Sciatic nerve (tissue), 2 donors: ENCODE data around the gene CBX2. TPM values are rescaled to one million over a fixed set of nuclear protein-coding genes. Genes with fewer than 3 reads are reported as not detected.

ENCODE experiments used
- ATAC-seq: fragments of 200-7000 bp; cut with Tn5 transposase; one replicate; pipeline ENCODE4 v1.9.1; 2020; ENCODE audit warnings: mild to moderate bottlenecking, moderate library complexity
- DNase-seq: peaks from one replicate; pipeline ENCODE4 v3.0.0-alpha.2; 2020; ENCODE audit warnings: low spot score
- intact Hi-C: fragments of 100-400 bp; cut with DNase I; formaldehyde crosslinking; loops from one replicate; pipeline ENCODE4 v1.14.2; 2022
- total RNA-seq: library from RNA; stranded (reverse); fragmentation: NEBNext Ultra II Directional; extraction: Animal tissue kit (Norgen Biotek cat#: 25700); gene quantifications from one replicate; pipeline ENCODE4 v1.2.1, GENCODE V29; 2021
- donor health status: DM: no; HTN: no; CAD: no.
- donor health status: DM: no; HTN: no; CAD: no.

CBX2 gene
- total RNA-seq, 1 donor from 2014 or later = 4.7 TPM

DNA sequence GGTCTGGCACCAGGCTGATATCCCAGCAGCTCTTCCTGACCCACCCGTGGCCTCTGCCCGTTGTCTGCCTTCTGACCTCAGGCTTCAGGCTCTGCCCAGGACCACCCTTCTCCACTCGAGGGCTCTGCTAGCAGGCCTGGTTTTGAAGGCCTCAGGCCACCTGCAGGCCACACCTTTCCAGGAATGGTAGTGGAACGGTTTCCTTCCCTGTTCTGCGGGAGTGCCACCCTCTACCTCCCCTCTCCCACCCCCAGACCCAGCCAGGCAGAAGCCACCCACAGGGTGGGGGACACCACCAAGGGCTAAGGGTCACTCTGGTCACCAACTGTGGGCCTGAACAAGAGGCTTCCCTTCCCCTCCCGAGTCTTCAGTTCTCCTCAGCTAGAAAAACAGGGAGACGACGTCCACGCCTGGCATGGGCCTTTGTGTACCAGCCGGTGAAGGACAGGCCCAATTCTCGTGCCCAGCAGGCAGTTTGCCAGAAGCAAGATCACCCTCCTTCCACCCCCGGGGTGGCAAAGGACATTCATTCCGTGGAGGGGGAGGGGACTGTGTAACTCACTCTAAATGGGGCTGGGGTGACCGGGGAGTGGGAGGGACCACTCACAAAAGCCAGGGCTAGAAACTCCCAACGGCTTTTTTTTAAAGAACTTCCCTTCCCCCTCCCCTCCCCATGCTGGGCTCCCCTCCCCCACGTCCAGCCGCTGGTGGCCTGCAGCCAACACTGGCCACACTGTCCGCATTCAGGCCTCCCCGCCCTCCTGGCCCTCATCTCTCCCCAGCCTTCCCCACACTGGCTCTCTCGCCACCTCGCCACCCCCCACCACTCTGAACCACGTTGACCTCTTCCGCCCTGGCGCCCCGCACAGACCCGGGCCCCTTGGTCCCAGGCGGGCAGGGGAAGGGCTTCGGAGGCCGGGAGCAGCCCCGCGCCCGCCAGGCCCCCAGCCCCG, 53.6 kb downstream of the CBX2 start:
- ATAC-seq = peak; percentile 82
- intact Hi-C loops = no loop called here
- peak; percentile 91 for DNase-seq

- ATAC-seq = peak; percentile 4
- intact Hi-C loops = no loop called here
- DNase-seq = no peak
Measured at GRCh38 chr17:79832218-79833109, 54.5 kb downstream of the CBX2 start.

GRCh38 chr17:79833110-79833450, 55.1 kb downstream of the CBX2 start:
- ATAC-seq = no peak
- intact Hi-C loops = no loop called here

GRCh38 chr17:79833744-79834564, 56.0 kb downstream of the CBX2 start:
- intact Hi-C loops = no loop called here
- ATAC-seq = no peak

More at GRCh38 chr17:79833110-79833450, 55.1 kb downstream of the CBX2 start:
- DNase-seq = no peak

GRCh38 chr17:79834565-79835469, 56.9 kb downstream of the CBX2 start:
- intact Hi-C loops = no loop called here
- DNase-seq (no peak), ATAC-seq (no peak)

More at GRCh38 chr17:79833744-79834564, 56.0 kb downstream of the CBX2 start:
- DNase-seq = no peak

GRCh38 chr17:79835470-79835899, 57.5 kb downstream of the CBX2 start:
- ATAC-seq (no peak), DNase-seq (no peak)
- intact Hi-C loops = no loop called here

GRCh38 chr17:79835953-79836509, 58.1 kb downstream of the CBX2 start:
- DNase-seq (no peak), ATAC-seq (no peak)
- intact Hi-C loops = no loop called here

DNA sequence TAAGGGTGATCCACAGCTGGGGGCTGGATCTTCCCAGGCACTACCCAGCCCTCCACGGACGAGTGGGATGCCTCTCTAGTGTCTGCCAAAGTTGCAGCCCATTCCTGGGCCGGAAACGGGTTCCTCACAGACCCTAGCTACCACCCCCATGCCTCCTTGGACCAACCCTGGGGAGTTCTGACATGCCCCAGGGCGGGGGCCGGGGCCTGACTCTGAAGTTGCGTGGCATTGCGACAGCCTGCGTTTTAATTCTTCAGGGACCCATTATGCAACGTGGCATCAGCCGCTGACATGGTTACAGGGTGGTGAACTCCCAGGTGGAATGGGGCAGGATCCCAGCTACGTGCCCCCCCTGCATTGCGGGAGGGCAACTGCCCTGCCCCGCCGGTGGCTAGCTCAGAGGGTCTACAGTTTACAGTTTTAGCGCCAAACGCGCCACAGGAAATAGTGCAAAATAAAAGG, 58.6 kb downstream of the CBX2 start:
- intact Hi-C loops = no loop called here
- no peak for DNase-seq

DNA sequence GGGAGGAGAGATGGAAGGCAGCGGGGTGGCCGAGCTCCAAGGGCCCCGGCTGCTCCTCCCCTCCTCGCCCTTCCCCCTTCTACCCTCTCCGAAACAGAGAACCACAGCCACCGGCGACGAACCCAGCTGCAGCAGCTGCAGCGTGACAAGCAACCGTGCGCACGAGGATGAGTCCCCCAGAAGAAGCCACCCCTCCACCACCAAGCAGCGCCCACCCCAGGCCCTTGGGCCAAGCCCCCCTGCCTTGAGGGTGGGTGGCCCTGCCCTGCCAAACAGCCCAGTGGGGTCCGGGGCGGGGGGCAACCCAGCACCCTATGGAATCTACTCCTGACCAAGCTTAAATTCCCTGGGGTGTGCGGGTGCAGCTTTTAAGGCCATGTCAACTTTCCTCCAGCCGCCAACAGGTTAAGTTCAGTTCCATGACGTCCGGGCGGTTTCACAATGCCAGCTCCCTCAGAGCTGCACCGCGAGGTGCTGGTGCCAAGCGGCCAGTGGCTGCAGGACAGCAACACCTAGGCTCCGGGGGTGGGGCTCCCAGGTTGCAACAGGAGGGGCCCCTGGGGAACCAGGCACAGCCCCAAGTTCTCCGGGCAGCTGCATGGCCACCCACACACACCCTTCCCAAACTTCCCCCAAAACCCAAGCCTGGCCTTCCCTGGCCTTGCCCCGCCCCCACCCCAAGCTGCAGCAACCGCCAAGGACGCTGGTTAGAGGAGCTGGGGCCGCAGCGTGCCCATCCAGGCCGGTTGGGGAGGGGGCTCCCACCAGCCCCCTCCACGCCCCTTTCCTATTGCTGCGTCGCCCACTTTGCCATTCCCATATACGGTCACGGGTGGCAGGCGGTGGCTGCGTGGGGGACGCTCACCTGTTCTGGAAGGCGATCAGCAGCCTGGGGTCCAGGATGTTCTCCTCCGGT, 59.3 kb downstream of the CBX2 start:
- ATAC-seq (peak; percentile 10), DNase-seq (peak; percentile 77)
- intact Hi-C loops = no loop called here

More for the DNA sequence above, 58.6 kb downstream of the CBX2 start:
- ATAC-seq = no peak

Other genes starting within 250 kb of the CBX2 start
- gene RBFOX3, start 167.1 kb upstream of the CBX2 start, total RNA-seq = not detected
- gene ENPP7, start 47.2 kb upstream of the CBX2 start, total RNA-seq = not detected
- gene CBX8, start 18.9 kb downstream of the CBX2 start, total RNA-seq = 2.0 TPM
- gene CBX4, start 61.3 kb downstream of the CBX2 start, total RNA-seq = 16.8 TPM